BE2C (cell line): ENCODE data around the gene UBA7.
A peak's percentile ranks its signal among the peaks of the same experiment; 100 is the strongest.

Source experiments
- DNase-seq: peaks from one replicate; pipeline ENCODE4 v3.0.0-alpha.2; 2020
- H3K27me3 ChIP-seq: fragments of 250-450 bp; sonication (Bioruptor Pico); 2 replicates; pipeline ENCODE4 v1.5.1; 2020; ENCODE audit warnings: mild to moderate bottlenecking
- H3K36me3 ChIP-seq: fragments of 250-450 bp; sonication (Bioruptor Pico); 2 replicates; pipeline ENCODE4 v1.5.1; 2020; ENCODE audit warnings: mild to moderate bottlenecking
- H3K4me1 ChIP-seq: fragments of 250-450 bp; sonication (Bioruptor Pico); 2 replicates; pipeline ENCODE4 v1.5.1; 2020
- H3K4me3 ChIP-seq: 2 replicates; pipeline ENCODE4 v1.5.1; 2011; ENCODE audit warnings: low read depth, low read length
- H3K9me3 ChIP-seq: fragments of 250-450 bp; sonication (Bioruptor Pico); 2 replicates; pipeline ENCODE4 v1.5.1; 2020
- CTCF ChIP-seq: IDR thresholded peaks from 2 replicates; pipeline ENCODE4 v1.5.1; 2012; ENCODE audit warnings: mild to moderate bottlenecking, low read depth, low read length

Gene UBA7

GRCh38 chr3:49806850-49807249 lies 6.9 kb downstream of the UBA7 start:
- H3K36me3 ChIP-seq = no peaks in the 10 kb centered on the region
- H3K4me1 ChIP-seq = peaks cover 11% of the 10 kb centered on the region
- no peak for DNase-seq
- no peaks in the 10 kb centered on the region for H3K9me3 ChIP-seq
- no peak for TF ChIP-seq CTCF
- H3K27me3 ChIP-seq = no peaks in the 10 kb centered on the region
- no peak overlapping the region for H3K4me3 ChIP-seq

DNA sequence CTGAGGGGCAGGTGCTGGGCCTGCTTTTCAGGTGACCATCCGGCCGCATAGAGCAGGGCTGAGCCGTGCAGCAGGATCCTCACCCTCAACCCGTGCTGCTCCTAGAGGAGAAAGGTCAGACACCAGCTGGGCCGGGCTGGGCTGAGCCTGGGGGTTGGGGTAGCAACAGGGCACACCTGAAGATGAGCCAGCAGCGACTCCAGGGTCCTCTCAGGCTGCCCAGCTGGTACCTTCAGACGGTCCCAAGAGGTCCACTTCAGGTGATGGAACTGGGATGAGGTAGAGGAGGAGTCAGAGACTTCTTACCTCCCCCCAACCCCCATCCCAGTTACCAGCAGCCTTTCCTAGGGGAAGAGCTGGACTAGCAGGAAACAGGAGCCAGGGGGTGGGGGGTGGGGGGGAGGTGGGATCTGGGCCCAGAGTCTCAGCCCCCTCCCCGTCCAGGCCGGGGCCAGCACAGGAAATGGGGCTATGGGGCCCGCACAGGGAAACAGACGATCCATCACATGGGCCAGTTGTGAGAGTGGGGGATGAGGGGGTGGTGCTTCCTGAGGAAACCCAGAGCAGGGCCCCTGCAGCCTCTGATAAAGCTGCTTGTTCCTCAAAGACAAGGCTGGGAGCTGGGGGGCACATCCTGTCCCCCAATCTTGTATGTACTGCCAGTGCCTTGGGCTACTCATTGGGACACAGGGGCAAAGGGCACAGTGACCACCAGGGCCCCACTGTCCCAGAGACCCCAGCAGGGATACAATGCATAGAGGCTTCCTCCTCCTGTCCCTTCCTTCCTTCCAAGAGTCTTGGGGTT lies 7.7 kb downstream of the UBA7 start:
- Histone ChIP-seq H3K36me3 (no peaks in the 10 kb centered on the region), H3K27me3 (no peaks in the 10 kb centered on the region), H3K4me1 (peaks cover 11% of the 10 kb centered on the region), H3K9me3 (no peaks in the 10 kb centered on the region), H3K4me3 (no peak overlapping the region)
- DNase-seq = peak; percentile 20
- TF ChIP-seq CTCF = no peak

- Histone ChIP-seq H3K27me3 (no peaks in the 10 kb centered on the region), H3K4me1 (peaks cover 11% of the 10 kb centered on the region), H3K36me3 (no peaks in the 10 kb centered on the region), H3K4me3 (no peak overlapping the region), H3K9me3 (no peaks in the 10 kb centered on the region)
- DNase-seq = peak; percentile 28
- TF ChIP-seq CTCF = no peak
Observed at GRCh38 chr3:49805367-49805782, 8.4 kb downstream of the UBA7 start.

- Histone ChIP-seq H3K4me1 (peaks cover 11% of the 10 kb centered on the region), H3K27me3 (no peaks in the 10 kb centered on the region), H3K4me3 (no peak overlapping the region), H3K36me3 (no peaks in the 10 kb centered on the region), H3K9me3 (no peaks in the 10 kb centered on the region)
- TF ChIP-seq CTCF = no peak
- no peak for DNase-seq
Observed at GRCh38 chr3:49804141-49805041, 9.4 kb downstream of the UBA7 start.

- H3K4me1 ChIP-seq = peaks cover 11% of the 10 kb centered on the region
- no peaks in the 10 kb centered on the region for H3K9me3 ChIP-seq
- DNase-seq = peak; percentile 45
- H3K27me3 ChIP-seq = no peaks in the 10 kb centered on the region
- no peak for TF ChIP-seq CTCF
- no peaks in the 10 kb centered on the region for H3K36me3 ChIP-seq
- peak overlapping the region; percentile 72 for H3K4me3 ChIP-seq
Observed at GRCh38 chr3:49803465-49804140, 10.2 kb downstream of the UBA7 start.
